HFF-Myc (cell line): ENCODE measurements around the gene NEU4.
A peak's percentile ranks its signal among the peaks of the same experiment; 100 is the strongest.

Source experiments
- DNase-seq: peaks from one replicate; pipeline ENCODE4 v3.0.0-alpha.2; 2011; ENCODE audit warnings: low read depth; ENCODE audit errors: extremely low read depth
- H3K4me3 ChIP-seq: replicated peaks from 2 replicates; pipeline ENCODE4 v1.5.1; 2011; ENCODE audit warnings: low read depth, mild to moderate bottlenecking, control low read depth, low read length
- TF ChIP-seq, protein P1 (sequence below): IDR thresholded peaks from 2 replicates; pipeline ENCODE4 v1.5.1; 2012; ENCODE audit warnings: mild to moderate bottlenecking, low read depth, low read length, control low read depth; ENCODE audit errors: missing control alignments

The NEU4 gene

DNA sequence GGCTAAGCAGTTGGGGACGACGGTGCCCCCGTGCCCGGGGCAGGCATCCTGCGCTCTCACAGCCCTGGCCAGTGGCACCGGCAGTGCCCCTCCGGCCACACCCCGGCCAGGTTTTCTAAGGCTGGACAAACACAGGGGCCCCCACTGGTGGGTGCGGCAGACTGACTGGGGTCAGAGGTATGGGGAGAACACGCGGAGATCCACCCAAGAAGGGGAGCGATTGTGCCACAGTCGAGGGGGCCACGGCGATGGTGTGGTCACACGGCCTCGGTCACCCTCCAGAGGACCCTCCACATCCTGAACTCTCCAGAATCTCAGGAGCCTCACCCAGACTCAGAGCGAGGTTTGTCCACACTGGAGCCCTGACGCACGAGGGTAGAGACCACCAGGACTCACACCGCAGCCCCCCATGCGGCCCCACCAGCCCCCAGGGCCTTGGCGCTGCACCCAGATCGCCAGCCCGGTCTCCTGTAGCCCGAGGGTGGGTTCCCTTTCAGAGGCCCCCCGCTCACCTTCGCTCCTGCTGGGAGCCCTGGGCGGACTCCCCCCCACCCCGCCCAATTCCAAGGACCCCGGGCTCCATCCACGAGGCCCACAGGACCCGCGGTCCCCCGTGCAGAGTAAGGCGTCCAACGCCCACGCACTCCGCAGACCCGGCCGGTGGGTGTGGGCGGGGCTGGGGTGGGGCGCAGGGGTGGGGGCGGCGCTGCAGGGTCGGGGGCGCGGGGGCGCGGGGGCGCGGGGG is 34.5 kb downstream of the NEU4 start:
- TF ChIP-seq, protein P1, sequence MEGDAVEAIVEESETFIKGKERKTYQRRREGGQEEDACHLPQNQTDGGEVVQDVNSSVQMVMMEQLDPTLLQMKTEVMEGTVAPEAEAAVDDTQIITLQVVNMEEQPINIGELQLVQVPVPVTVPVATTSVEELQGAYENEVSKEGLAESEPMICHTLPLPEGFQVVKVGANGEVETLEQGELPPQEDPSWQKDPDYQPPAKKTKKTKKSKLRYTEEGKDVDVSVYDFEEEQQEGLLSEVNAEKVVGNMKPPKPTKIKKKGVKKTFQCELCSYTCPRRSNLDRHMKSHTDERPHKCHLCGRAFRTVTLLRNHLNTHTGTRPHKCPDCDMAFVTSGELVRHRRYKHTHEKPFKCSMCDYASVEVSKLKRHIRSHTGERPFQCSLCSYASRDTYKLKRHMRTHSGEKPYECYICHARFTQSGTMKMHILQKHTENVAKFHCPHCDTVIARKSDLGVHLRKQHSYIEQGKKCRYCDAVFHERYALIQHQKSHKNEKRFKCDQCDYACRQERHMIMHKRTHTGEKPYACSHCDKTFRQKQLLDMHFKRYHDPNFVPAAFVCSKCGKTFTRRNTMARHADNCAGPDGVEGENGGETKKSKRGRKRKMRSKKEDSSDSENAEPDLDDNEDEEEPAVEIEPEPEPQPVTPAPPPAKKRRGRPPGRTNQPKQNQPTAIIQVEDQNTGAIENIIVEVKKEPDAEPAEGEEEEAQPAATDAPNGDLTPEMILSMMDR, result no peak
- H3K4me3 ChIP-seq, result no peak overlapping the region
- no peak for DNase-seq

DNA sequence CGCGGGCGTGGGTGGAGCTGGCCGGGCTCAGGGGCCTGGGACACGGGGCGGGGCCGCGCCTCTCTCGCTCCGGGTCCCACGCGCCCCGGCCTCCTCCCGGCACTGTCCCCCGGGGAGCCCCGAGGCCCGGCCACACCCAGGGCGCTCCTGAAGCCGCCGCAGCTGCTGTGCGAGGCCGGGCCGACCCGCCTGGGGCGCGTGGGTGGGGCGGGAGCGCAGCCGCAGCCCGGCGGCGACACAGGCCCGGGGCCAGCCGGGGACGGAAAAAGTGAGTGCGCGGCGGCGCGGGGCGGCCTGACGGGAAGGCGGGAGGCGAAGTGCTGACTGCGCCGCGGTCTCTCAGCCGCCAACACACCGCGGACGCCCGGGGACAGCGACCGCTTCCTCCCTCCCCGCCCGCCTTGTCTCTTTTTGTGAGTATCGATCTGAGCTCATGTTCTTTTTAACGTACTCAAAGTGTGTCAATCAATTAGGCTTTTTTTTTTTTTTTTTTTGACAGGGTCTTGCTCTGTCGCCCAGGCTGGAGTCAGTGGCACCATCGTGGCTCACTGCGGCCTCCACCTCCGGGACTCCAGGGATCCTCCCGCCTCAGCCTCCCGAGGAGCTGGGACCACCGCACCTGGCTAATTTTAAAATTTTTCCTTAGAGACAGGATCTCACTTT is 35.2 kb downstream of the NEU4 start:
- H3K4me3 ChIP-seq, result peak overlapping the region; percentile 27
- DNase-seq, result no peak
- TF ChIP-seq, protein P1, result no peak

DNA sequence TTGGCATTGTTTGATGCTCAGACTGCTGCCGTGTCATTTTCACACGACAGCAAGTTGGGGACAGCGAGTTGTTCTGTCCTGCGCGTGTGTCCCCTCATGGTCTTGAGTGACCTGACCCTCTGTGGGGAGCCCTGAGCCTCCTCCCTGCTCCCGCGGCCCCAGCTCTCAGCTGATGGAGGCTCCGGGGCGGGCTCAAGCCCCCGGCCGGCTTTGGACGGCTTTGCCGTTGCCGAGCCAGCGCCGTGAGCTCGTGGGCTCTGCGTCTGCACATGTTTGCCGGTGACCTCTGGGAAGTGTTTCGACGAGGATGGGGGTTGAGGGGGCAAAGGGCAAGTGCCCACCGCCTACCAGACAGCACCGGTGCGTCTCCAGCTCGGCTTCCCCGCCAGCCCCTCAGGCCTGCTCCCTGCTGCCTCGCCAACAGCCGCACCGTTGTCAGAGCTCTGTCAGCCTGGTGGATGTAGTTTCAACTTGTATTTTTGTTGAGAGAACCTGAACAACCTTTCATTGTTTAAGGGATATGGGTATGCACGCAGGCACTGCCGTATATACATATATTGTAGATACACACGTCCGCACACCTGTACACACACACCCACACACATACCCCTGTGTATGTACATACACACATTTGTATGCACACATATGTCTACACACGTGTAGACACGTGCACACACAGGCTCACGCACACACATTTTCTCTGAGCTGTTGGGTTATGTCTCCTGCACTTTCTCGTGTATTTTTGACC is 36.0 kb downstream of the NEU4 start:
- peak overlapping the region; percentile 27; the same call in 1 of the 2 replicates for H3K4me3 ChIP-seq

DNA sequence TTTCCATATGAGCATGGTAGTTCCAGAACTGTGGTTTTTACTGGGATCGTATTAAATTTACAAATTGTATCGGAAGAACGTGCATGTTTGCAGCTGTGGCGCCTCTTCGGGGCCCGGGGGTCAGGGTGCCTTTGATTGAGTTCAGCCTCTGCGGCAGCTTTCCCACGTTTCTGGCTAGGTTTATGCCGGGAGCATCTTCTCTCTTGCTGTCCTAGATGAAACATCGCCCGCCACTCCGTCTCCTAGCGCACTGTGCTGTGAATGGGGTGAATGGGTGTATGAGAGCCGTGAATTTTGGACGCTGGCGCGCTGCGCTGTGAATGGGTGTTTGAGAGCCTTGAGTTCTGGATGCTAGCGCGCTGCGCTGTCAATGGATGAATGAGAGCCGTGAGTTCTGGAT is 37.4 kb downstream of the NEU4 start:
- no peak for DNase-seq
- TF ChIP-seq, protein P1, result no peak
- H3K4me3 ChIP-seq, result no peak overlapping the region

More for the DNA sequence above, 36.0 kb downstream of the NEU4 start:
- TF ChIP-seq, protein P1, result no peak
- DNase-seq, result no peak

DNA sequence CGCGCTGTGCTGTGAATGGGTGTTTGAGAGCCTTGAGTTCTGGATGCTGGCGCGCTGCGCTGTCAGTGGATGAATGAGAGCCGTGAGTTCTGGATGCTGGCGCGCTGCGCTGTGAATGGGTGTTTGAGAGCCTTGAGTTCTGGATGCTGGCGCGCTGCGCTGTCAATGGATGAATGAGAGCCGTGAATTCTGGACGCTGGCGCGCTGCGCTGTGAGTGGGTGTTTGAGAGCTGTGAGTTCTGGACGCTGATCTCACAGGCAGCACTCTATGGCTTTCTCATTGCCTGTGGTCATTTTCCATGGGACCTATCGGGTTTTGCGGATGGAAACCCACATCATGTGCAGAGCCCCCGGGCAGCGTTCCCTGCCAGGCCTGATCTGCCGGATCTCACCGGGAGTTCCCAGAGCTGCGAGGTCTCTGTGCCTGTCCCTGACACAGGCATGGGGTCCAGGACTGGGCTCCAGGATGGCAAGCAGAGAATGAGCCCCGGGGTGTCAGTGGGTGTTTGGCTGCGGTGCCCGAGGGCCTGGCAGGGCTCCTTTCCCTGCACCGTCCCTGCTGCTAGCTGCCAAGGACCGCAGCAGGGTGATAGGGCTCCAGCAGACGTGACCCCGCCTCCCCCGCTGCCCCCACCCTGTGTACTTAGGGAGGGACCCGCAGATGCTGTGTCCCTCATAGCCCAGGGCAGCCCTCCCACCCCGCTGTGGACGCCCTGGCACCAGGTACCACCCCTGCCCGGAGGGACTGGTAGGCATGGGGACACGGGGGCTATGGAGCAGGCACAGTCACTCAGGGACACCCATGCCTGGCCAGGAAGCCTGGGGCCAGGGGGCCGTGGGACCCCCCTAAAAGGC is 40.0 kb downstream of the NEU4 start:
- TF ChIP-seq, protein P1, result no peak
- no peak overlapping the region for H3K4me3 ChIP-seq
- DNase-seq, result no peak
